HEK293 (cell line): ENCODE data around the gene ITIH5.

ENCODE experiments used
- CTCF ChIP-seq: fragments of 450-650 bp; formaldehyde crosslinking; IDR thresholded peaks from 2 replicates; pipeline ENCODE4 v1.5.1; 2016; ENCODE audit warnings: missing biosample characterization, missing genetic modification characterization
- ZNF148 ChIP-seq: fragments of 450-650 bp; formaldehyde crosslinking; IDR thresholded peaks from 2 replicates; pipeline ENCODE4 v1.5.0; 2017; ENCODE audit warnings: missing biosample characterization, missing genetic modification characterization, borderline replicate concordance
- ZNF292 ChIP-seq: fragments of 450-650 bp; formaldehyde crosslinking; IDR thresholded peaks from 2 replicates; pipeline ENCODE4 v1.5.1; 2016; ENCODE audit warnings: low read depth, missing biosample characterization, missing genetic modification characterization, borderline replicate concordance
- ZNF449 ChIP-seq: fragments of 450-650 bp; formaldehyde crosslinking; IDR thresholded peaks from 2 replicates; pipeline ENCODE4 v1.5.1; 2017; ENCODE audit warnings: missing biosample characterization, mild to moderate bottlenecking, missing genetic modification characterization, moderate library complexity
- ZSCAN4 ChIP-seq: fragments of 450-650 bp; formaldehyde crosslinking; IDR thresholded peaks from 2 replicates; pipeline ENCODE4 v1.5.1; 2017; ENCODE audit warnings: missing biosample characterization, missing genetic modification characterization

GRCh38 chr10:7672341-7673134, 5.8 kb upstream of the ITIH5 start:
- TF ChIP-seq ZNF148: no peak
- no peak for TF ChIP-seq ZNF292 (tag by site-specific recombination)
- TF ChIP-seq ZNF449: no peak
- no peak for TF ChIP-seq ZSCAN4 (tag by site-specific recombination)
- no peak for TF ChIP-seq CTCF (tag by site-specific recombination)
